K562 (cell line): Measurements from ENCODE around the gene FILIP1. TPM values are rescaled to one million over a fixed set of nuclear protein-coding genes. Genes with fewer than 3 reads are reported as not detected.

Experiments used
- ATAC-seq: fragments of 200-7000 bp; cut with Tn5 transposase; 3 replicates; pipeline ENCODE4 v1.9.1; 2020; ENCODE audit warnings: moderate library complexity
- BruUV-seq: library from RNA; stranded (reverse); fragments of 400-500 nt; replicated peaks from 2 replicates; lab custom pipeline; 2021; lab: Mats Ljungman, UMichigan
- CTCF ChIA-PET: fragments of 300-600 bp; formaldehyde crosslinking; extraction: SDS; loops from one replicate; lab custom pipeline; 2021; ENCODE audit warnings: low intra/inter-chr PET ratio; lab: Yijun Ruan, JAX
- POLR2A ChIA-PET: fragments of 300-600, 350-650 bp; sonication (Branson Sonifier 250); formaldehyde crosslinking; extraction: SDS; loops from one replicate; lab custom pipeline; 2021; ENCODE audit warnings: antibody characterized with exemption, inconsistent platforms; lab: Yijun Ruan, JAX
- DNase-seq, 4 experiments: peaks; one replicate each; pipeline versions ENCODE4 v3.0.0 to v3.0.0-alpha.2; 2011 to 2018; ENCODE audit warnings: low spot score in 3 of 4, mixed read lengths in 3 of 4; ENCODE audit errors: extremely low read depth in 1 of 4
- FAIRE-seq: peaks from 2 replicates; lab custom pipeline; 2011; peaks lifted over from hg19 to GRCh38; lab: Jason Lieb, UNC
- H2AFZ ChIP-seq: 2 replicates; pipeline ENCODE4 v1.6.0; 2011; ENCODE audit warnings: low read depth, low read length, control low read depth, inconsistent platforms
- H3K27ac ChIP-seq: fragments of 200-600 bp; 3 replicates; pipeline ENCODE4 v1.8.0; 2011; ENCODE audit warnings: low read depth, mild to moderate bottlenecking, control low read depth, inconsistent platforms, low read length, moderate library complexity, mixed read lengths; ENCODE audit errors: extremely low read depth
- H3K27me3 ChIP-seq, 2 experiments: fragments of 300-600 bp in 1 of 2; 2 replicates in 1 of 2; 3 replicates in 1 of 2; pipeline versions ENCODE4 v1.6.0 to v1.8.0; 2011; ENCODE audit warnings: inconsistent platforms in 2 of 2, low read length in 2 of 2, mild to moderate bottlenecking in 1 of 2, mixed read lengths in 1 of 2, moderate library complexity in 1 of 2; ENCODE audit not compliant: control insufficient read depth in 2 of 2, insufficient read depth in 2 of 2
- H3K36me3 ChIP-seq: fragments of 300-600 bp; 3 replicates; pipeline ENCODE4 v1.8.0; 2011; ENCODE audit warnings: mild to moderate bottlenecking, low read length, inconsistent platforms; ENCODE audit not compliant: control insufficient read depth, insufficient read depth
- H3K4me1 ChIP-seq, 2 experiments: fragments of 200-600 bp in 1 of 2; replicated peaks in 1 of 2; 2 replicates in 1 of 2; 3 replicates in 1 of 2; pipeline versions ENCODE4 v1.5.1 to v1.8.0; 2011; ENCODE audit warnings: inconsistent platforms in 2 of 2, low read length in 2 of 2, mild to moderate bottlenecking in 1 of 2, mixed read lengths in 1 of 2, moderate library complexity in 1 of 2; ENCODE audit not compliant: control insufficient read depth in 2 of 2, insufficient read depth in 2 of 2
- H3K4me2 ChIP-seq: 2 replicates; pipeline ENCODE4 v1.6.1; 2011; ENCODE audit warnings: low read length, control low read depth, inconsistent platforms, mixed read lengths; ENCODE audit not compliant: insufficient read depth
- H3K4me3 ChIP-seq: fragments of 200-600 bp; sonication (generic), shearing (Covaris generic); 2 replicates; pipeline ENCODE4 v1.5.1; 2016; ENCODE audit warnings: control low read depth, inconsistent platforms
- H3K79me2 ChIP-seq: fragments of 200-600 bp; 3 replicates; pipeline ENCODE4 v1.8.0; 2011; ENCODE audit warnings: low read length, inconsistent platforms; ENCODE audit not compliant: control insufficient read depth, insufficient read depth
- H3K9ac ChIP-seq, 2 experiments: 2 replicates each; pipeline versions ENCODE4 v1.6.0 to v1.6.1; 2011; ENCODE audit warnings: low read depth in 2 of 2, low read length in 2 of 2, control low read depth in 1 of 2, inconsistent platforms in 1 of 2, mild to moderate bottlenecking in 1 of 2, mixed read lengths in 1 of 2; ENCODE audit not compliant: insufficient read depth in 1 of 2
- H3K9me1 ChIP-seq: one replicate; pipeline ENCODE4 v1.6.0; 2011; ENCODE audit warnings: inconsistent platforms, mild to moderate bottlenecking, low read length, moderate library complexity; ENCODE audit not compliant: control insufficient read depth, insufficient read depth
- H3K9me3 ChIP-seq: replicated peaks from 2 replicates; pipeline ENCODE4 v1.5.1; 2011; ENCODE audit warnings: low read depth, low read length, inconsistent platforms; ENCODE audit not compliant: control insufficient read depth, insufficient read depth
- H4K20me1 ChIP-seq: replicated peaks from 2 replicates; pipeline ENCODE4 v1.6.1; 2011; ENCODE audit warnings: low read length, inconsistent platforms, mixed read lengths; ENCODE audit not compliant: control insufficient read depth, insufficient read depth
- COPS2 ChIP-seq: fragments of 450-650 bp; conservative IDR thresholded peaks from 2 replicates; pipeline ENCODE4 v1.6.1; 2016; ENCODE audit warnings: mild to moderate bottlenecking, moderate library complexity
- EGR1 ChIP-seq: fragments of 450-650 bp; conservative IDR thresholded peaks from 2 replicates; pipeline ENCODE4 v1.6.1; 2017; ENCODE audit warnings: mild to moderate bottlenecking
- EZH2 ChIP-seq: IDR thresholded peaks from 2 replicates; pipeline ENCODE4 v1.6.1; 2012; ENCODE audit warnings: low read depth, mild to moderate bottlenecking, inconsistent platforms, low read length, borderline replicate concordance
- KLF6 ChIP-seq: fragments of 250-450 bp; sonication (Bioruptor Pico); IDR thresholded peaks from 2 replicates; pipeline ENCODE4 v1.4.0; 2020; ENCODE audit warnings: mild to moderate bottlenecking, moderate library complexity, borderline replicate concordance
- MAFG ChIP-seq: fragments of 450-650 bp; conservative IDR thresholded peaks from 2 replicates; pipeline ENCODE4 v1.6.1; 2016; ENCODE audit warnings: missing genetic modification characterization, missing compliant biosample characterization
- POLR2A ChIP-seq: fragments of 450-650 bp; conservative IDR thresholded peaks from 2 replicates; pipeline ENCODE4 v1.6.1; 2016
- SMARCC2 ChIP-seq: fragments of 450-650 bp; IDR thresholded peaks from 2 replicates; pipeline ENCODE4 v1.6.1; 2017; ENCODE audit warnings: antibody characterized with exemption, moderate library complexity, mild to moderate bottlenecking, low read depth
- SREBF2 ChIP-seq: sonication (generic); formaldehyde crosslinking; IDR thresholded peaks from 2 replicates; pipeline ENCODE4 v1.4.0; 2020; ENCODE audit warnings: mild to moderate bottlenecking, missing genetic modification reagents
- ZFPM2 ChIP-seq: fragments of 250-450 bp; sonication (Bioruptor Pico); IDR thresholded peaks from 2 replicates; pipeline ENCODE4 v1.5.1; 2022; ENCODE audit warnings: mild to moderate bottlenecking
- WGBS: fragments of 100-300 bp; shearing (Covaris generic); methylation state at CpG from one replicate; pipeline ENCODE4 v1.1.6; 2016; ENCODE audit warnings: low coverage, mixed read lengths; ENCODE audit not compliant: insufficient coverage; ENCODE audit errors: missing lambda C conversion rate; 5-methylcytosine and 5-hydroxymethylcytosine counted together
- in situ Hi-C: fragments of 300-500 bp; cut with MboI; formaldehyde crosslinking; loops from 4 replicates; pipeline ENCODE4 v1.15.0; 2018; ENCODE audit warnings: inconsistent platforms, mixed read lengths
- intact Hi-C: fragments of 100-400 bp; cut with micrococcal nuclease; formaldehyde crosslinking; loops from 2 replicates; pipeline ENCODE4 v1.14.2; 2022
- polyA plus RNA-seq, 8 experiments: library from polyadenylated mRNA; depleted of rRNA in 4 of 8; stranded (reverse) in 5 of 8; unstranded in 3 of 8; fragments of >200 nt; fragmentation: Nextera tagmentation in 2 of 8; fragmentation: Illumina TruSeq in 1 of 8; extraction: Ambion mirVana in 2 of 8; extraction: Trizol in 1 of 8; gene quantifications; 2 replicates each; pipeline versions ENCODE4 v1.2.1 to v1.2.3, GENCODE V29; 2011 to 2014; ENCODE audit warnings: inconsistent platforms in 1 of 8, missing spikeins in 1 of 8
- total RNA-seq, 7 experiments: library from RNA; depleted of rRNA in 6 of 7; stranded (reverse); fragments of >200 nt in 6 of 7; fragmentation: Illumina TruSeq in 2 of 7; extraction: Trizol in 2 of 7; gene quantifications; 2 replicates each; pipeline versions ENCODE4 v1.2.1 to v1.2.3, GENCODE V29; 2011 to 2021; ENCODE audit warnings: low replicate concordance in 1 of 7
- TF ChIP-seq, protein P1 (sequence below): sonication (generic); formaldehyde crosslinking; IDR thresholded peaks from 2 replicates; pipeline ENCODE4 v1.8.1; 2023; ENCODE audit warnings: mild to moderate bottlenecking, missing genetic modification reagents, moderate library complexity
- TF ChIP-seq, protein P2 (sequence below), 2 experiments: IDR thresholded peaks in 1 of 2; conservative IDR thresholded peaks in 1 of 2; 2 replicates each; pipeline ENCODE4 v1.6.1; 2016; ENCODE audit warnings: low read depth in 2 of 2, mild to moderate bottlenecking in 1 of 2, missing compliant biosample characterization in 1 of 2, missing genetic modification characterization in 1 of 2, moderate library complexity in 1 of 2

Gene FILIP1
- total and polyA plus RNA-seq, 9 of the 15 experiments (the other 6 are each of a cell fraction or from before 2014, with no cell fraction given): 0.03 to 0.25 (median 0.10) TPM; not detected in 1

DNA sequence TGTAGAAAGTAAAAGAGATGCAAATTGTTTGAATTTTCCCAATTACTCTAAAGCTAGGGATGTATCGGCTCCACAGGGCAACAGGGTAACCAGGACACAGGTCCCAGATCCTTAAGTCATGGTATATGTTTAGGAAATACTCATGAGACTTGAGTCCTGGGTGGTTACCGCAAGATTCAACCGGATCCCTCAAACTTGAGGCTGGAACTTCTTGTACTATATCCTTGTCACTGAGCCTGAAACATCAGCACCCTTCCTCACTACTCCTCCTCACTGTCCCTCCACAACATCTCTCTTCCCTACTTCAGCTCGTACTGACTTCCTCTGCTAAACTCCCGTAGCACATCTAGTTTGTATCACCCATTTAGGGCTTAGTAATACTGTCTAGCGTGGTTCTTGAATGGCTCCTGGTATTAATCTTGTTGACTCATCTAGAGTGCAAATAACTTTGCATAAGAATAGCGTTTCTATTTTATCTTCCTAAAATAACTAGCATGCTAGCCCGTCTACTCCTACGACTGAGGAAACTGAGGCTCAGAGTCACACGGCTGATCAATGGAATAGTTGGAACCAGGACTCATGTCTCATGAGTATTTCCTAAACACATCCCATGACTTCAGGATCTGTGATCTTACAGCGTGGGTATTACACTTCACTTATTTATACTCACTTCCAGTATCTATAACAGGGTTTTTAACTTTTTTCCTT, 72.1 kb downstream of the FILIP1 start:
- intact Hi-C loops: no loop called here
- TF ChIP-seq, protein P1, sequence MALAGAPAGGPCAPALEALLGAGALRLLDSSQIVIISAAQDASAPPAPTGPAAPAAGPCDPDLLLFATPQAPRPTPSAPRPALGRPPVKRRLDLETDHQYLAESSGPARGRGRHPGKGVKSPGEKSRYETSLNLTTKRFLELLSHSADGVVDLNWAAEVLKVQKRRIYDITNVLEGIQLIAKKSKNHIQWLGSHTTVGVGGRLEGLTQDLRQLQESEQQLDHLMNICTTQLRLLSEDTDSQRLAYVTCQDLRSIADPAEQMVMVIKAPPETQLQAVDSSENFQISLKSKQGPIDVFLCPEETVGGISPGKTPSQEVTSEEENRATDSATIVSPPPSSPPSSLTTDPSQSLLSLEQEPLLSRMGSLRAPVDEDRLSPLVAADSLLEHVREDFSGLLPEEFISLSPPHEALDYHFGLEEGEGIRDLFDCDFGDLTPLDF (CRISPR knock-in tag): no peak
- TF ChIP-seq SREBF2 (CRISPR knock-in tag) (no peak), COPS2 (no peak), SMARCC2 (no peak), EZH2 (no peak), ZFPM2 (CRISPR knock-in tag) (no peak), KLF6 (CRISPR knock-in tag) (no peak), POLR2A (no peak), EGR1 (no peak), MAFG (tag) (no peak)
- TF ChIP-seq, protein P2, sequence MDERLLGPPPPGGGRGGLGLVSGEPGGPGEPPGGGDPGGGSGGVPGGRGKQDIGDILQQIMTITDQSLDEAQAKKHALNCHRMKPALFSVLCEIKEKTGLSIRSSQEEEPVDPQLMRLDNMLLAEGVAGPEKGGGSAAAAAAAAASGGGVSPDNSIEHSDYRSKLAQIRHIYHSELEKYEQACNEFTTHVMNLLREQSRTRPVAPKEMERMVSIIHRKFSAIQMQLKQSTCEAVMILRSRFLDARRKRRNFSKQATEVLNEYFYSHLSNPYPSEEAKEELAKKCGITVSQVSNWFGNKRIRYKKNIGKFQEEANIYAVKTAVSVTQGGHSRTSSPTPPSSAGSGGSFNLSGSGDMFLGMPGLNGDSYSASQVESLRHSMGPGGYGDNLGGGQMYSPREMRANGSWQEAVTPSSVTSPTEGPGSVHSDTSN (CRISPR knock-in tag; IDR thresholded peaks at IDR 0.05; ENCODE audit: low read depth): no peak
- TF ChIP-seq, protein P2 (tag; conservative IDR thresholded peaks at IDR 0.05; ENCODE audit: low read depth): no peak

More for the DNA sequence above, 72.1 kb downstream of the FILIP1 start:
- Histone ChIP-seq H3K36me3 (no peaks in the 10 kb centered on the region), H3K27me3 (0 out of 5 replicates have a peak, but pooled peaks cover 0 to 2% of the 10 kb centered on the region in 2 experiments), H3K4me2 (no peak overlapping the region), H3K9me3 (no peaks in the 10 kb centered on the region), H3K4me3 (no peak overlapping the region), H2AFZ (no peak overlapping the region), H3K4me1 (no peaks in the 10 kb centered on the region), H3K27ac (no peak overlapping the region), H4K20me1 (no peaks in the 10 kb centered on the region), H3K79me2 (no peaks in the 10 kb centered on the region), H3K9ac (no peak overlapping the region), H3K9me1 (no peaks in the 10 kb centered on the region)
- BruUV-seq: no TSS peak
- ChIA-PET CTCF (no interaction called here), POLR2A (no interaction called here)
- 1% methylated on average over 11 of the region's 11 CpGs for WGBS
- FAIRE-seq (no peak), ATAC-seq (no peak), DNase-seq (no peak)
- in situ Hi-C loops: no loop called here
